Stimulated activated memory B cell treated with anti-CD40 and anti-IgM and Interleukin-4, amounts not matched to agents 10 μg/mL and 1 μg/mL and 100 μg/mL, for 72 hours (primary cell): ENCODE results near the gene HAUS1.

Experiments used
- ATAC-seq: fragments of 150-1000 bp; cut with Tn5 transposase; 2 replicates; pipeline ENCODE4 v1.10.0; 2021
- H3K27ac Mint-ChIP-seq: one replicate; pipeline ENCODE4 v1.8.0; 2022; ENCODE audit warnings: mild to moderate bottlenecking, mixed read lengths
- H3K27me3 Mint-ChIP-seq: one replicate; pipeline ENCODE4 v1.8.0; 2022; ENCODE audit warnings: mixed read lengths
- H3K36me3 Mint-ChIP-seq: one replicate; pipeline ENCODE4 v1.8.0; 2022; ENCODE audit warnings: mixed read lengths
- H3K4me1 Mint-ChIP-seq: one replicate; pipeline ENCODE4 v1.8.0; 2022; ENCODE audit warnings: mixed read lengths
- H3K4me3 Mint-ChIP-seq: one replicate; pipeline ENCODE4 v1.8.0; 2022; ENCODE audit warnings: mild to moderate bottlenecking, moderate library complexity, mixed read lengths
- H3K9me3 Mint-ChIP-seq: one replicate; pipeline ENCODE4 v1.8.0; 2022; ENCODE audit warnings: mixed read lengths

HAUS1 gene, protein sequence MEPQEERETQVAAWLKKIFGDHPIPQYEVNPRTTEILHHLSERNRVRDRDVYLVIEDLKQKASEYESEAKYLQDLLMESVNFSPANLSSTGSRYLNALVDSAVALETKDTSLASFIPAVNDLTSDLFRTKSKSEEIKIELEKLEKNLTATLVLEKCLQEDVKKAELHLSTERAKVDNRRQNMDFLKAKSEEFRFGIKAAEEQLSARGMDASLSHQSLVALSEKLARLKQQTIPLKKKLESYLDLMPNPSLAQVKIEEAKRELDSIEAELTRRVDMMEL

DNA sequence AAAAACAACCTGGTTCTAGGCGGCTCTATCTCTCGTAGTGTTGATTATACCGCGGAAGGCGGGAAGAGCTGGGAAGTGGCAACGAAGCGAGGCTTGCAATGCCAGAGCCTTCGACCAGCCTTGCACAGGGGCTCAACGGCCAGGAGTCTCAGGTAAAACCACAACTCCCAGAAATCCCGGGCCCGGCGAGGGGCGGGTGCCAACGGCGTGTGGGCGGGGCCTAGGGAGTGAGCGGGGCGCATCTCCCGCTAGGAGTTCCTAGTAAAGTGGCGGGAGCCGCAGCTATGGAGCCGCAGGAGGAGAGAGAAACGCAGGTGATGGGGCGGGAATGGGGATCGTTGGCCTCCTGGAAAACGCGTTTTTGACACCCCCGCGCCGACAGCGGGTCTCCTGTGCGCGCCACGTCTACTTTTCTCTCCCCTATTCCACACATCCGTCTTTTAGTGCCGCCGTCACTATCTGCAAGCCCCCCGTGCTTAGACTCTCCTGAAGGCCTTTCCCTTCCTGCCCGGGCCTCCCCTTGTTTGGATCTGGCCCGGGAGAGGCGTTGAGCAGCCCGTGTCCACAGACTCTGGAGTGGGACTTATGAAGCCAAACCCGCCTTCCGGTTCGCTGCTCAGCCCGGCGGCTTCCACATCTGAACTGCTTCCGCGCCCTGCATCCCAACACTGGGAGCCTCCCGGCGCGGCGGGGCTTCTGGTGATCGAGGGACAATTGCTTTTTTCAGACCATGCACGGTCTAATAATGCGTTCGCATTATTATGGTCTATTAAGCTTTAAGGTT is at the start of gene HAUS1:
TSS of gene HAUS1 (plus strand) at position 258 of the 784 bp plus-strand sequence. CDS start at position 285, 27 bp downstream.
- H3K36me3 Mint-ChIP-seq: peaks cover 12% of the 10 kb centered on the region
- peak within 1 kb of the TSS; percentile 100 for H3K4me3 Mint-ChIP-seq
- peak within 1 kb of the TSS; percentile 92 for H3K27ac Mint-ChIP-seq
- peaks cover 19% of the 10 kb centered on the region for H3K4me1 Mint-ChIP-seq
- no peaks in the 10 kb centered on the region for H3K27me3 Mint-ChIP-seq
- no peaks in the 10 kb centered on the region for H3K9me3 Mint-ChIP-seq
- peak; percentile 96 for ATAC-seq

DNA sequence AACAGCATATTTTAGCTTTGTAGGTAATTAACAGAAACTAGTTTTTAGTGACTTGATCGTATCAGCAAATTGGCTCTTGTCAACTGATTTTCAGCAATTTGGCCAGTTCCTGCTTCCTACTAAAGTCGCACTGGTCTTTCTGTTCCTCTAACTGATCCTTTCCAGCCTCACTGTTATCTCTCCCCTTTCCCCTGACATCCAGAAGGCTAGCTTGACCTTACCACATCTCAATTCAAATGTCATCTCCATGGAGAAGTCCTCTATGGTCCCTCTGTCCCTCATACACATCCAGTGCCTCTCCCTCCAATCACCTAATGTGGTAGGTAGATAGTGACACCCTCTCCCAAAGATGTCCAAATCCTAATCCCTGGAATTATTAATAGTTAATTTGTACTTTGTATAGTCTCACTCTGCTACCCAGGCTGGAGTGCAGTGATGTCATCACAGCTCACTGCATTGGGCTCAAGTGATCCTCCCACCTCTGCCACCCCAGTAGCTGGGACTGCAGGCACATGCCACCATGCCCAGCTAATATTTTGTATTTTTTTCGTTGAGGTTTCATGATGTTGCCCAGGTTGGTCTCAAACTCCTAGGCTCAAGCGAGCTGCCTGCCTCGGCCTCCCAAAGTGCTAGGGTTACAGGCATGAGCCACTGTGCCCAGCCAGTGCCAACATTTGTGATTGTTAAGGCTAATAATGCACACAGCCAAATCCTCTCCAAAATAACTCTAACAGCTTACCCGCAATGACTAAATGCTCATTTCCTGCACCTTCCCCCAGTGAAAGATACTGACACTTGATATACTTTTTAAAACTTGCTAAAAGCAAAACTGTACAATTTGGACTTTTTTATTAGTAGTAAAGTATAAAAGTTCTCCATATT is 49.0 kb upstream of the HAUS1 start:
- H3K4me1 Mint-ChIP-seq: no peaks in the 10 kb centered on the region

DNA sequence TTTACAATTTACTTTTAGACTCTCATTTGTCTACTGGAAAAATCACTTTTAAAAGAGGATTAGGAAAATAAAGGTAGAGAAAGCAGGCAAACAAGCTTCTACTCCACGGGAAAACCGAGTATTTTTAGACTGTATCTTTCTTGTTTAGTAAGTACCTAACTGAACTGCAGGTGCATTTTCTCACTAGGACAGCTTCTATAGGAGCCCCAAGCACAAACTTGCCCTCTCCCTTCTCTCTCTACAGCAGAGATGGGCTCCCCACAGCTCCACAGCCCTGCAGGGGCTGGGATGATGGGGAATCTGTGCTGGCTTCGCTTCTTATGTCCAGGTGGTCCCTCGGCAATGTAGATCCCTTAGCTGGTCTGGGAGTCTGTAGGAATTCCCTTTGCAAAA is 48.4 kb upstream of the HAUS1 start:
- no peaks in the 10 kb centered on the region for H3K36me3 Mint-ChIP-seq
- no peaks in the 10 kb centered on the region for H3K9me3 Mint-ChIP-seq
- H3K27ac Mint-ChIP-seq: no peak overlapping the region
- no peak overlapping the region for H3K4me3 Mint-ChIP-seq
- no peaks in the 10 kb centered on the region for H3K27me3 Mint-ChIP-seq
- ATAC-seq: no peak
- H3K4me1 Mint-ChIP-seq: no peaks in the 10 kb centered on the region

More for the DNA sequence above, 49.0 kb upstream of the HAUS1 start:
- Mint-ChIP-seq H3K4me3 (no peak overlapping the region), H3K9me3 (no peaks in the 10 kb centered on the region), H3K27ac (no peak overlapping the region), H3K27me3 (no peaks in the 10 kb centered on the region), H3K36me3 (no peaks in the 10 kb centered on the region)
- no peak for ATAC-seq

DNA sequence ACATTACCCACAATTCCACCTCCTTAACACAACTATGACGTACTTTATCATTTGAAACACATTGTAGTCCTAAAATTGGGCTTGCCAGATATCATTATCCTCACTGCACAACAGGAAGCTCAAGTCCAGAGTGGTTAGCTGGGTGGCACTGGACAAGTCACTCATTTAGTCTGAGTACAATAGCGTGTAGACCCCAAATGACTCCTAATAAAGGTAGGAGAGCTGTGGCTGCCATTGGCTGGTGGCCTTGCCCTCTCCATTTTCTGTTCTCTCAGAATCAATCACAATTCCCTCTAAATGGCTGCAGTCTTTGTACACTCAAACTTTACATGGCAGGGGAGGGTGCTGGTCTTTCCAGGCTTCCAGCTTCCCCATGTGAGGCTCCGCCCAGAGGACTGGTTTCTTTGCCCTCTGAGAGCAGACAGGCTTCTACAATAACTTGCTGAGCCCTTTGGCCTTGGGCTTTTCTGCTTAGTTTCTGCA is 43.8 kb upstream of the HAUS1 start:
- Mint-ChIP-seq H3K27me3 (no peaks in the 10 kb centered on the region), H3K36me3 (no peaks in the 10 kb centered on the region), H3K27ac (no peak overlapping the region), H3K4me1 (no peaks in the 10 kb centered on the region), H3K9me3 (no peaks in the 10 kb centered on the region), H3K4me3 (no peak overlapping the region)
- ATAC-seq: no peak

DNA sequence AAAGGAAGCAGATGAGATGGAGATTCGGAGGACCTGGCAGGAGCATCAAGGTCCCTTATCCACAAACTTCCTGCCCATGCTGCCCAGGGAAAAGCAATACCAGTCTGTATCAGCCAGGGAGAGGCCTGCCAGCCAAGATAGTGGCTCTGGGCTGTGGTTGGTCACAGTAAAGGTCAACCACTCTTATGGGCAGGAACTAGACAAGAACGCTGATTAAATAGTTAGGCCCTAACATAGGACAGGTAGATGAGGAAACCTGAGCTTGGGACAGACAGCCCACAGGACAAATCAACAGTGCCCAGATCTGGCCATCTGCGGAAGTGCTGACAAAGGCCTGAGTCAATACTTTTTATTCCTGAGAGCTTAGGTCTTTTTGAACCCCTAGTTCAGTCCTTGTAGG is 42.8 kb upstream of the HAUS1 start:
- ATAC-seq: no peak
- H3K27me3 Mint-ChIP-seq: no peaks in the 10 kb centered on the region
- no peaks in the 10 kb centered on the region for H3K9me3 Mint-ChIP-seq
- no peaks in the 10 kb centered on the region for H3K36me3 Mint-ChIP-seq
- no peak overlapping the region for H3K4me3 Mint-ChIP-seq
- H3K4me1 Mint-ChIP-seq: no peaks in the 10 kb centered on the region
- no peak overlapping the region for H3K27ac Mint-ChIP-seq

DNA sequence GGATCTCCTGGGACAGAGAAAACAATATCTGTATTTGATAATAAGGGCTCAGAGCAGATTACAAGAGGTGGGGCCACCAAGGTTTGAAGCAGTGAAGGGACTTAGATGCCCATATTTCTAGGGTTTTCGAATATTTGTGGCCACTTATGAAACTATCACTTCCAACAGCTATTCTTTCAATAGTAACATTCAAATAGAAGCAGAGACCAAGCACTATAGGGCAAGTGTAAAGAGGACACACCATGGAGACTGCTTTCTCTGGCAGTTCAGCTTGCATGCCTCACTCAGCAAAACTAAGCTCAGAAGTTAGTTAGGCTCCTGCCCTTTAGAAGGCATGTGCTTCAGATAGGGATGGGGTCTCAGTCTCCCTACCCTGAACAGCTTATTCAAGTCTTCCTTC is 42.4 kb upstream of the HAUS1 start:
- no peak overlapping the region for H3K4me3 Mint-ChIP-seq
- H3K36me3 Mint-ChIP-seq: no peaks in the 10 kb centered on the region
- no peaks in the 10 kb centered on the region for H3K27me3 Mint-ChIP-seq
- no peak for ATAC-seq
- H3K9me3 Mint-ChIP-seq: no peaks in the 10 kb centered on the region
- no peaks in the 10 kb centered on the region for H3K4me1 Mint-ChIP-seq
- H3K27ac Mint-ChIP-seq: no peak overlapping the region

DNA sequence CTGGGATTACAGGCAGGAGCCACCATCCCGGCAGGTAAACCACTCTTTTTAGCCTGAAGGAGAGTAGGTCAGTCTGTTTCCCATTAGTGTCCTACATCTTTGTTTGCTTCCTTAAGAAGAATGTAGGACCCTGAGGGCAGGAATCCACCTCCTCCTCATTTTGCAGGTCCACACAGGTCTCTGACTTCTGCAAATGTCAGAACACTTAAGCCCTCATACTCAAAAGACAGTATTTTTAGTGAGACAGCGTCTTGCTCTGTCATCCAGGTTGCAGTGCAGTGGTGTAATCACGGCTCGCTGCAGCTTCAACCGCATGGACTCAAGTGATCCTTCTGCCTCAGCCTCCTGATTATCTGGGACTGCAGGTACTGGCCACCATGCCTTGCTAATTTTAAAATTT is 41.4 kb upstream of the HAUS1 start:
- Mint-ChIP-seq H3K9me3 (no peaks in the 10 kb centered on the region), H3K27me3 (no peaks in the 10 kb centered on the region), H3K27ac (no peak overlapping the region), H3K4me1 (no peaks in the 10 kb centered on the region), H3K4me3 (no peak overlapping the region), H3K36me3 (no peaks in the 10 kb centered on the region)
- ATAC-seq: no peak

DNA sequence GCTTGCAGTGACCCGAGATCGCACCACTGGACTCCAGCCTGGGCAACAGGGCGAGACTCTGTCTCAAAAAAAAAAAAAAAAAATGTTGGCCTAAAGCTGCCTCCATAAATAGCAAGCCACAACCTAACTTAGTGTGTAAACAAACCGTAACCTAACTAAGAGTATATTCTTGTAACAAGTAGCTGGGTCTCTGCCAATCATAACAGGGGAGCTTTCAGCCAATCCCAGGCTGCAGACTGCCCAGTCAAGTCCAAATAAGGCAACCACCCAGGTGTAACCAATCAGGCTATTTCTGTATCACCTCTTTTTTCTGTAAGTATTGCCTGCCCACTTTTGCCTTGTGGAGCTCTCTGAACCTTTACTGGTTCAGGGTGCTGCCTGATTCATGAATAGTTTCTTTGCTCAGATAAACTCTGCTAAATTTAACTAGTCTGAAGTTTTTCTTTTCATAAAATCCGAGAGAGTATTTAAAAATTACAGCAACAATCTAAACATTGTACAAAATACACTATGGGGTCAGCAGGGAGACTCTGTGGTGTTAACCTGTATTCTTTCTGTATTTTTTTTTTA is 36.7 kb upstream of the HAUS1 start:
- Mint-ChIP-seq H3K27me3 (peaks cover 21% of the 10 kb centered on the region), H3K4me3 (no peak overlapping the region), H3K36me3 (no peaks in the 10 kb centered on the region), H3K27ac (no peak overlapping the region), H3K4me1 (peaks cover 13% of the 10 kb centered on the region), H3K9me3 (no peaks in the 10 kb centered on the region)
- ATAC-seq: no peak

DNA sequence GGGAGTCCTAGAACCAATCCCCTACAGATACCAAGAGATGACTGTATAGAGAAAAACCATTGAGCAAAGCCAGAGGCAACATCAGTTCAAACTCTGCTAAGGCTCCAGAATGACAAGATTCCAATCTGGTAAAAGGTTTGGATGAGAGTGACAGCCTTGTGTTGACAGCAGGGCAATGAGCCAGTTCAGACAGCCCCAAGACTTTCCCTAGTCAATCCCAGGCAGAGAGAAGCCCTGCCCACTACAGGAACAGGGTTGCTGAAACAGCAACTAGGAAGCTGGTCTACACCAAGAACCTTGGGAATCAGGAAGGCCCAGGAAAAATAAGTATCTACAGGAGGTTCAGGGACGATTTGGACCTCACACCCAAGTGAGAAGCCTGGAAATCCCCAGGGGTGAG is 35.4 kb upstream of the HAUS1 start:
- no peak overlapping the region for H3K27ac Mint-ChIP-seq
- H3K27me3 Mint-ChIP-seq: peaks cover 21% of the 10 kb centered on the region
- peaks cover 25% of the 10 kb centered on the region for H3K4me1 Mint-ChIP-seq
- no peaks in the 10 kb centered on the region for H3K36me3 Mint-ChIP-seq
- no peaks in the 10 kb centered on the region for H3K9me3 Mint-ChIP-seq
- no peak overlapping the region for H3K4me3 Mint-ChIP-seq
- no peak for ATAC-seq

DNA sequence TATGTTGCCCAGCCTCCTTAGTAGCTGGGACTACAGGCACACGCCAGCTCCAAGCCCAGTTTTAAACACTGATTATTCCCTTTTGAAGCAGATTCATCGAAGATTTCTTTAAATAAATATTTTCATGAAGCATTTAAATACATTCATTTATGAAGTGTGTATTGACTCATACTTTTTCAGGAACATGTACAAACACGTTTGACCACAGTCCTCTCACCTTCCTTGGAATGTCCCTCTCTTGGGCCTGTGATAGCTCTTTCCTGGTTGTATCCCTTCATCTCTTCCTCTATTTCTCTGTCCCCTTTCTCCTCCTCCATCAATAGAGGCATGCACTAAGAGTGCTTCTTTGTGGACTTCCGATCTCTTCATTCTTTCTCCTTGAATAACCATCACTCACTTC is 34.7 kb upstream of the HAUS1 start:
- Mint-ChIP-seq H3K27me3 (peaks cover 21% of the 10 kb centered on the region), H3K36me3 (no peaks in the 10 kb centered on the region), H3K9me3 (no peaks in the 10 kb centered on the region), H3K27ac (no peak overlapping the region), H3K4me3 (no peak overlapping the region), H3K4me1 (peaks cover 28% of the 10 kb centered on the region)
- no peak for ATAC-seq

DNA sequence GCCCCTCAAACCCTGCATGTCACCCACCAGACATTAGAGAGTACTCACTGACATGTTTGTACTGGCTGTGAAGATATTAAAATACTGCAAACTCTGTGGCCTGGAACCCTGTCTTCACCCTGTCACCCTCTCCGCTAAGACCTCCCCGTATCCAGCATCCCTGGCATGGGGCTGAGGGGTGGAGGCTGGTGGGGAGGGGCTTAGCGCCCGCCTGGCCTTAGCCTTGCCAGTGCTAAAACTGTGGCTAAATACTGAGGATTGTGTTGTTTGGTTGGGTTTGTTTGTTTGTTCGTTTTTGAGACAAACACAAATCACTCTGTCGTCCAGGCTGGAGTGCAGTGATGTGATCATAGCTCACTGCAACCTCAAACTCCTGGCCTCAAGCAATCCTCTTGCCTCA is 34.0 kb upstream of the HAUS1 start:
- no peaks in the 10 kb centered on the region for H3K9me3 Mint-ChIP-seq
- H3K27me3 Mint-ChIP-seq: peaks cover 21% of the 10 kb centered on the region
- no peak overlapping the region for H3K27ac Mint-ChIP-seq
- no peaks in the 10 kb centered on the region for H3K36me3 Mint-ChIP-seq
- ATAC-seq: no peak
- H3K4me3 Mint-ChIP-seq: no peak overlapping the region
- H3K4me1 Mint-ChIP-seq: peaks cover 28% of the 10 kb centered on the region

DNA sequence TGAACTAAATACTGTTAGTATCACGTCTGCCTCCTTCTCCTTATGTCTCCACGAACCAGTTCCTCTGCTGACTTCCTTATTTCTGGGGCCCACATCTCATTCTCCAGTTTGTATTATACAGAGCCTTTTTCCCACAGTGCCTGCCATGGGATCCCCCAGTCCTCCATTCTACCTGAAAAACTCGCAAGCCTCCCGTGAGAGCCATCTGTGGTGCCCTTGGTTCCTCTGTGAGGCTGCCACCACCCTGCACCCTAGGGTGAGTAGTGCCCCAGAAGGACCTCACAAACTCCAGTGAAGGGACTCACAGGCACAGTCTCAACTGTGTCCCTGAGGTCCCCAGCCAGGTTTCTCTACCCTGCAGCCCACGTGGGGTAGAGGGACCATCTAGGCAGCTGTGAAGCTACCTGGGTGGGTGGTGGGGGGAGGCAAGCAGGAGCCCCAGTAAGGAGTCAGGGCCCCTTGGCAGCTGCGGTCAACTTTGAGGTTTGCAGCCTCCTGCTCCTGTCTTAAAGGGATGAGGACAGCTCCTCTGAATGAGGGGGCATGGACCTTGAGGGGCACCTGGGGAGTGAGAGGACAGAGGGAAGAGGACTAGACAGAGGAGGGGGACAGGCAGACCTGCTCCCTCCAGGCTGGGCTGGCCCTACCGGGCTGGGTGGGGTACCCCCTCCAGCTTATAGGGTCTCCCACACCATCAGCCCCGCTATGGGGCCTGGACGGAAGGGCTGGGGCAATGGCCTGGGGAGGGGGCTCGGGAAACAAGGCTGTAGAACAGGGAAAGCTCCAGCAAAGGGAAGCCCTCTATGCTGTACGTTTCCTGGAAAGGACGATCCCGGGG is 33.2 kb upstream of the HAUS1 start:
- Mint-ChIP-seq H3K4me1 (peaks cover 28% of the 10 kb centered on the region), H3K4me3 (peak overlapping the region; percentile 69), H3K27me3 (peaks cover 21% of the 10 kb centered on the region), H3K27ac (peak overlapping the region; percentile 0), H3K9me3 (no peaks in the 10 kb centered on the region), H3K36me3 (no peaks in the 10 kb centered on the region)
- ATAC-seq: peak; percentile 66

DNA sequence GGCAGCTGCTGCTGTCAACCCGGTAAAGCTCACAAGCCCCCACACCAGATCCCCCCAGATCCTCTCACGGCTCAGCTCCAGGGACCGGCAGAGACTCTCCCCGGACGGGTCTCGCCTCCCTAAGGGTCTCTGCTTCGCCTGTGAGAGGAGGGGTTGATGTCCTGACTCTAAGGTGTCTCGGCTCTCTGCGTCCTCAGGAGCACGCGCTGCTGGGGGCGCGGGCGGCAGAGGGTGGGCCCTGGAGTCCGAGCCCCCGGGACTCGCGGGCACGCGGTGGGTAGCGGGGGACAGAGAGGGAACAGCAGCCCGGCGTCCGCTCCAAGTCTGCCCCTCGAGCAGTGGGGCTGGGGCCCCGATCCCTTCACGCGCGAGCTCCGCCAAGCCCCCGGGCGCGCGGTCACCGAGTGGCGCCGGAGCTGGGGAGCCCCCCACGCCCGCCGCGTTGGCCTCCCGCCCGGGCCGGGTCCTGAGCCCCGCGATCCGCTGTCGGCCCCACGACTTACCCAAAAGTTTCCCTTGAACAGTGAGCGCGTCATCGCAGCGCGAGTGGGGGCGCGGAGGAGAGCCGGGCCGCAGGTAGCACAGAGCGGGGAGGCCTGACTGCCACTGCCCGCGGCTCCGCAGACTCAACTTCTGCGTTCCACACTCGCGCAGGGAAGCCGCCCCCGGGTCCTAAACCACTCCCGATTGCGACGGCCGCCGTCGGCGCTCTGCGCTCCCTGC is 32.4 kb upstream of the HAUS1 start, which contains the start of gene PSTPIP2:
TSS of gene PSTPIP2 (minus strand) at position 608 of the 723 bp plus-strand sequence. CDS start at position 536, 72 bp downstream.
- Mint-ChIP-seq H3K27ac (peak within 1 kb of the TSS; percentile 0), H3K36me3 (no peaks in the 10 kb centered on the region), H3K4me3 (peak within 1 kb of the TSS; percentile 76), H3K9me3 (no peaks in the 10 kb centered on the region), H3K4me1 (peaks cover 28% of the 10 kb centered on the region), H3K27me3 (peaks cover 21% of the 10 kb centered on the region)
- ATAC-seq: peak; percentile 75
